Measurements from ENCODE around the gene NOL12. TPM values are rescaled to one million over a fixed set of nuclear protein-coding genes. Genes with fewer than 3 reads are reported as not detected.
"Not testable (repeated sequence)": the region's sequence is repeated elsewhere in the genome, so short reads cannot be mapped to it uniquely, and the experiment has no call there.

NOL12 gene
- total RNA-seq, 2 donors from 2014 or later, result 31.3 to 36.3 TPM

GRCh38 chr22:37678372-37678771, 7.8 kb upstream of the NOL12 start:
- H3K36me3 Mint-ChIP-seq (ENCODE audit: insufficient read depth in 2 of 2), result no peaks in the 10 kb centered on the region
- H3K27me3 Mint-ChIP-seq (ENCODE audit: low read depth), result no peaks in the 10 kb centered on the region
- H3K27ac Mint-ChIP-seq, result no peak overlapping the region

GRCh38 chr22:37679670-37680069, 6.5 kb upstream of the NOL12 start:
- H3K27ac Mint-ChIP-seq, result no peak overlapping the region
- H3K4me3 Mint-ChIP-seq, result no peak overlapping the region
- H3K27me3 Mint-ChIP-seq (ENCODE audit: low read depth), result no peaks in the 10 kb centered on the region
- ATAC-seq (replicated peaks in 1 of 2) (no peak), DNase-seq (no peak)
- peaks cover 39% of the 10 kb centered on the region for H3K4me1 Mint-ChIP-seq (ENCODE audit: low read depth)
- no peaks in the 10 kb centered on the region for H3K36me3 Mint-ChIP-seq (ENCODE audit: insufficient read depth in 2 of 2)
- H3K9me3 Mint-ChIP-seq, result no peaks in the 10 kb centered on the region

More at GRCh38 chr22:37678372-37678771, 7.8 kb upstream of the NOL12 start:
- peak overlapping the region in 1 of 2 donors; percentile 19 for H3K4me3 Mint-ChIP-seq
- peaks cover 51% of the 10 kb centered on the region for H3K4me1 Mint-ChIP-seq (ENCODE audit: low read depth)
- DNase-seq, result no peak
- no peaks in the 10 kb centered on the region for H3K9me3 Mint-ChIP-seq
- no peak for ATAC-seq (replicated peaks in 1 of 2)

- Mint-ChIP-seq H3K4me3 (no peak overlapping the region), H3K27ac (no peak overlapping the region), H3K27me3 (ENCODE audit: low read depth) (no peaks in the 10 kb centered on the region), H3K9me3 (no peaks in the 10 kb centered on the region), H3K4me1 (ENCODE audit: low read depth) (peaks cover 33% of the 10 kb centered on the region), H3K36me3 (ENCODE audit: insufficient read depth in 2 of 2) (no peaks in the 10 kb centered on the region)
- ATAC-seq (replicated peaks in 1 of 2) (no peak), DNase-seq (no peak)
Measured at GRCh38 chr22:37680191-37680851, 5.8 kb upstream of the NOL12 start.

GRCh38 chr22:37681001-37681424, 5.1 kb upstream of the NOL12 start:
- Mint-ChIP-seq H3K27me3 (ENCODE audit: low read depth) (no peaks in the 10 kb centered on the region), H3K27ac (peak overlapping the region; percentile 55), H3K4me1 (ENCODE audit: low read depth) (peaks cover 30% of the 10 kb centered on the region), H3K4me3 (no peak overlapping the region), H3K9me3 (no peaks in the 10 kb centered on the region), H3K36me3 (ENCODE audit: insufficient read depth in 2 of 2) (no peaks in the 10 kb centered on the region)
- no peak for ATAC-seq (replicated peaks in 1 of 2)
- no peak for DNase-seq

- Mint-ChIP-seq H3K36me3 (ENCODE audit: insufficient read depth in 2 of 2) (no peaks in the 10 kb centered on the region), H3K4me3 (no peak overlapping the region), H3K4me1 (ENCODE audit: low read depth) (peaks cover 29% of the 10 kb centered on the region), H3K27ac (peak overlapping the region; percentile 5), H3K9me3 (no peaks in the 10 kb centered on the region), H3K27me3 (ENCODE audit: low read depth) (no peaks in the 10 kb centered on the region)
- peak; percentile 82 to 83 for DNase-seq
- ATAC-seq (replicated peaks in 1 of 2), result peak; percentile 28 to 31
Measured at GRCh38 chr22:37681556-37682049, 4.5 kb upstream of the NOL12 start.

GRCh38 chr22:37684803-37685615, 1.1 kb upstream of the NOL12 start:
- no peaks in the 10 kb centered on the region for H3K27me3 Mint-ChIP-seq (ENCODE audit: low read depth)

GRCh38 chr22:37690407-37690806, 4.3 kb downstream of the NOL12 start:
- Mint-ChIP-seq H3K36me3 (ENCODE audit: insufficient read depth in 2 of 2) (peaks cover 4 to 10% of the 10 kb centered on the region in 2 donors), H3K27me3 (ENCODE audit: low read depth) (no peaks in the 10 kb centered on the region)
- no peak for ATAC-seq (replicated peaks in 1 of 2)

More at GRCh38 chr22:37684803-37685615, 1.1 kb upstream of the NOL12 start:
- H3K36me3 Mint-ChIP-seq (ENCODE audit: insufficient read depth in 2 of 2), result peaks cover 2 to 3% of the 10 kb centered on the region in 2 donors
- no peak for ATAC-seq (replicated peaks in 1 of 2)
- DNase-seq, result no peak
- H3K4me1 Mint-ChIP-seq (ENCODE audit: low read depth), result peaks cover 37% of the 10 kb centered on the region
- no peaks in the 10 kb centered on the region for H3K9me3 Mint-ChIP-seq
- H3K4me3 Mint-ChIP-seq, result peak overlapping the region in 1 of 2 donors; percentile 98
- no peak overlapping the region for H3K27ac Mint-ChIP-seq

GRCh38 chr22:37690901-37691504, 4.9 kb downstream of the NOL12 start:
- H3K9me3 Mint-ChIP-seq, result no peaks in the 10 kb centered on the region
- H3K36me3 Mint-ChIP-seq (ENCODE audit: insufficient read depth in 2 of 2), result peaks cover 4 to 10% of the 10 kb centered on the region in 2 donors
- ATAC-seq (replicated peaks in 1 of 2) (no peak), DNase-seq (no peak)
- H3K4me1 Mint-ChIP-seq (ENCODE audit: low read depth), result peaks cover 30% of the 10 kb centered on the region
- H3K27me3 Mint-ChIP-seq (ENCODE audit: low read depth), result no peaks in the 10 kb centered on the region
- no peak overlapping the region for H3K4me3 Mint-ChIP-seq
- H3K27ac Mint-ChIP-seq, result no peak overlapping the region

More at GRCh38 chr22:37690407-37690806, 4.3 kb downstream of the NOL12 start:
- Mint-ChIP-seq H3K4me1 (ENCODE audit: low read depth) (peaks cover 28% of the 10 kb centered on the region), H3K4me3 (no peak overlapping the region), H3K9me3 (no peaks in the 10 kb centered on the region), H3K27ac (no peak overlapping the region)
- DNase-seq, result no peak

- no peak for ATAC-seq (replicated peaks in 1 of 2)
- H3K36me3 Mint-ChIP-seq (ENCODE audit: insufficient read depth in 2 of 2), result peaks cover 2 to 10% of the 10 kb centered on the region in 2 donors
- no peak overlapping the region for H3K27ac Mint-ChIP-seq
- DNase-seq, result no peak
- H3K27me3 Mint-ChIP-seq (ENCODE audit: low read depth), result no peaks in the 10 kb centered on the region
- H3K9me3 Mint-ChIP-seq, result no peaks in the 10 kb centered on the region
- peaks cover 28% of the 10 kb centered on the region for H3K4me1 Mint-ChIP-seq (ENCODE audit: low read depth)
- no peak overlapping the region for H3K4me3 Mint-ChIP-seq
Measured at GRCh38 chr22:37692627-37693285, 6.6 kb downstream of the NOL12 start.

- ATAC-seq (replicated peaks in 1 of 2); DNase-seq; H3K27ac Mint-ChIP-seq; H3K4me3 Mint-ChIP-seq; H3K36me3 Mint-ChIP-seq (ENCODE audit: insufficient read depth in 2 of 2); H3K27me3 Mint-ChIP-seq (ENCODE audit: low read depth); H3K9me3 Mint-ChIP-seq: not testable (repeated sequence)
- H3K4me1 Mint-ChIP-seq (ENCODE audit: low read depth), result peaks cover 18% of the 10 kb centered on the region
Measured at GRCh38 chr22:37694131-37694530, 8.0 kb downstream of the NOL12 start.

- ATAC-seq (replicated peaks in 1 of 2); H3K27me3 Mint-ChIP-seq (ENCODE audit: low read depth); H3K9me3 Mint-ChIP-seq; DNase-seq; H3K27ac Mint-ChIP-seq; H3K36me3 Mint-ChIP-seq (ENCODE audit: insufficient read depth in 2 of 2): not testable (repeated sequence)
- peak overlapping the region; percentile 67 to 85 for H3K4me3 Mint-ChIP-seq
- H3K4me1 Mint-ChIP-seq (ENCODE audit: low read depth), result peaks cover 18% of the 10 kb centered on the region
Measured at GRCh38 chr22:37696260-37696656, 10.1 kb downstream of the NOL12 start.

- H3K4me3 Mint-ChIP-seq, result peak within 1 kb of the TSS; percentile 67 to 85
- peak; percentile 87 to 93 for DNase-seq
- H3K4me1 Mint-ChIP-seq (ENCODE audit: low read depth), result peaks cover 18% of the 10 kb centered on the region
- no peaks in the 10 kb centered on the region for H3K27me3 Mint-ChIP-seq (ENCODE audit: low read depth)
- H3K9me3 Mint-ChIP-seq, result no peaks in the 10 kb centered on the region
- peaks cover 2 to 5% of the 10 kb centered on the region in 2 donors for H3K36me3 Mint-ChIP-seq (ENCODE audit: insufficient read depth in 2 of 2)
- H3K27ac Mint-ChIP-seq, result peak within 1 kb of the TSS; percentile 37
- peak; percentile 99 to 100 for ATAC-seq (replicated peaks in 1 of 2)
Measured at GRCh38 chr22:37696657-37697537, 10.8 kb downstream of the NOL12 start, which contains the start of gene TRIOBP. Gene TRIOBP, plus strand, starts transcription at chr22:37697048. Its CDS starts 4,318 bp downstream, at chr22:37701366.

Data from activated T-cell treated with anti-CD3 and anti-CD28 coated beads, Interleukin-2, amount 50 U/mL, for 72 hours (primary cell).